ENCODE measurements around the gene QSER1.
"Not testable (repeated sequence)": the region's sequence is repeated elsewhere in the genome, so short reads cannot be mapped to it uniquely, and the experiment has no call there.

The QSER1 gene

DNA sequence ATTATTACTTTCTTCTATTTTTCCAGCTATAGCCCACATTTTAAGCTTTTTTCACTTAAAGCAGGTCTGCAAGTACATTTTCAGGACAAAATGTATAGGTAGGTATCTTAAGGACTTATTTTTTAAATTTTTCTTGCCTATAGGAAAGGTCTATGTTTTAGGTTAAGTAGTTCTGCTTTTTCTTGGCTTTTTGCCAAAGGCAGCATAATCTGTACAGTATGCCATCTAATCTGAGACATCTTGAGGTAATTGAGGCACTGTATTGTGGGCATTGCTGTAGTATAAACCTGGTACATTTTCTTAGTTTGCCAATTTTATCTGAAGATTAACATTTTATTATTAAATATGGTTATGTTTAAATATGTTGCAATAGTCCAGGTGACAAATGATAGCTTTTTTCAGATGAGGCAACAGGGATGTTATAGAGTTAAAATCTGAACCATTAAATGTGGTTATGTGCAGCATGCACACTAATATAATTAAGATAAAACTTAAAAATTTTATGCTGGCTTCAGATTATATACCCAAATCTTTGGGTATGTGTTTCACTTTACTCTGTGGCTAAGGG, 42.9 kb downstream of the QSER1 start:
- Mint-ChIP-seq H3K27me3 (no peaks in the 10 kb centered on the region), H3K9me3 (no peaks in the 10 kb centered on the region), H3K36me3 (ENCODE audit: low read depth) (peaks cover 94% of the 10 kb centered on the region)

GRCh38 chr11:32936178-32936577, 43.6 kb downstream of the QSER1 start:
- not testable (repeated sequence) for DNase-seq, H3K27me3 Mint-ChIP-seq, H3K4me3 Mint-ChIP-seq, H3K9me3 Mint-ChIP-seq, H3K27ac Mint-ChIP-seq
- Mint-ChIP-seq H3K4me1 (ENCODE audit: low read depth) (peaks cover 27% of the 10 kb centered on the region), H3K36me3 (ENCODE audit: low read depth) (peaks cover 94% of the 10 kb centered on the region)

More for the DNA sequence above, 42.9 kb downstream of the QSER1 start:
- DNase-seq: no peak
- Mint-ChIP-seq H3K4me3 (no peak overlapping the region), H3K4me1 (ENCODE audit: low read depth) (peaks cover 22% of the 10 kb centered on the region), H3K27ac (no peak overlapping the region)

GRCh38 chr11:32937283-32937682, 44.7 kb downstream of the QSER1 start:
- Mint-ChIP-seq H3K36me3 (ENCODE audit: low read depth) (peaks cover 87% of the 10 kb centered on the region), H3K4me1 (ENCODE audit: low read depth) (peaks cover 27% of the 10 kb centered on the region)
- not testable (repeated sequence) for H3K9me3 Mint-ChIP-seq, DNase-seq, H3K4me3 Mint-ChIP-seq, H3K27me3 Mint-ChIP-seq, H3K27ac Mint-ChIP-seq

DNA sequence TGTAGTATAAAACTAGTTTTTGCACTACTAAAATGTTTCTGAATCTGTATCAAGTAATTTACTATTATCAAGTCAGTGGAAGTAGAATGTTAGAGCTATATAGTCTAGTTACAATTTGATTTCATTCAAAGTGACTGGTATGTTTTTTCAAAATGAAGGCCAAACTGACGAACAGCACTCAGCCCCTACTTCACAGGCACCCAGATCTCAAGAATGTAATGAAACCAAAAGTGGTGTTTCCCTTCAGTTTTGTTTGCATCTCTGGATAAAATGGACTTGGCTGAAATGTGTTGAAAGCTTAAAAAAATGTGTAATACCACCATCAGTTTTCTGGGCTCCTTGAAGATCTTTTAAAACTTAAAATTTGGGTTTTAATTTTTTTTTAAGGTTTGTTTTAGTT, 46.4 kb downstream of the QSER1 start:
- DNase-seq: no peak
- Mint-ChIP-seq H3K4me1 (ENCODE audit: low read depth) (peaks cover 20% of the 10 kb centered on the region), H3K27me3 (no peaks in the 10 kb centered on the region), H3K4me3 (no peak overlapping the region), H3K27ac (no peak overlapping the region), H3K9me3 (no peaks in the 10 kb centered on the region), H3K36me3 (ENCODE audit: low read depth) (peaks cover 74% of the 10 kb centered on the region)

DNA sequence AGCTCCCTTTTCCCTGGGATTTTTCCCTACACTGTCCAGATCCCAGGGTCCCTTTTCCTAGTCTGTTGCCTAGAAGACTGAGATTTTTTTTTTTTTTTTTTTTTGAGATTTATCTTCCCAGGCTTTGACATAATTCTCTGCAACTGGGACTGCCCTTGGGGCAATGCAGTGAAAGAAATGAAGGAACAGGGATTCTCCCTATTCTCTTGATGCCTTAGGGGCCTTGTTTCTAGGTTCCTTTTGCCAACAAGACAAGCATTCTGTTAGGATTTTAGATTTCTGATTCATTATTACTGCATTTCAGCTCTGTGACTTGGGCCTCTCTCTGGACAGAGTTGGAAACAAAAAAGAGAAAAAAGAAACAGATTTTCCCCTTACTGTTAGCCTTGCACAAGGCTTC, 47.3 kb downstream of the QSER1 start:
- no peak overlapping the region for H3K4me3 Mint-ChIP-seq
- no peak overlapping the region for H3K27ac Mint-ChIP-seq
- peaks cover 20% of the 10 kb centered on the region for H3K4me1 Mint-ChIP-seq (ENCODE audit: low read depth)
- peaks cover 65% of the 10 kb centered on the region for H3K36me3 Mint-ChIP-seq (ENCODE audit: low read depth)
- H3K9me3 Mint-ChIP-seq: no peaks in the 10 kb centered on the region
- no peaks in the 10 kb centered on the region for H3K27me3 Mint-ChIP-seq
- no peak for DNase-seq

- Mint-ChIP-seq H3K9me3 (no peaks in the 10 kb centered on the region), H3K27ac (no peak overlapping the region), H3K4me1 (ENCODE audit: low read depth) (peaks cover 20% of the 10 kb centered on the region), H3K36me3 (ENCODE audit: low read depth) (peaks cover 58% of the 10 kb centered on the region), H3K4me3 (no peak overlapping the region), H3K27me3 (no peaks in the 10 kb centered on the region)
- DNase-seq: no peak
These were observed 48.3 kb downstream of the QSER1 start for GRCh38 chr11:32940865-32941264.

- Mint-ChIP-seq H3K4me1 (ENCODE audit: low read depth) (no peaks in the 10 kb centered on the region), H3K36me3 (ENCODE audit: low read depth) (peaks cover 25% of the 10 kb centered on the region), H3K9me3 (peaks cover 4% of the 10 kb centered on the region), H3K27ac (no peak overlapping the region), H3K4me3 (no peak overlapping the region), H3K27me3 (no peaks in the 10 kb centered on the region)
- DNase-seq: no peak
These were observed 55.4 kb downstream of the QSER1 start for GRCh38 chr11:32947978-32948377.

DNA sequence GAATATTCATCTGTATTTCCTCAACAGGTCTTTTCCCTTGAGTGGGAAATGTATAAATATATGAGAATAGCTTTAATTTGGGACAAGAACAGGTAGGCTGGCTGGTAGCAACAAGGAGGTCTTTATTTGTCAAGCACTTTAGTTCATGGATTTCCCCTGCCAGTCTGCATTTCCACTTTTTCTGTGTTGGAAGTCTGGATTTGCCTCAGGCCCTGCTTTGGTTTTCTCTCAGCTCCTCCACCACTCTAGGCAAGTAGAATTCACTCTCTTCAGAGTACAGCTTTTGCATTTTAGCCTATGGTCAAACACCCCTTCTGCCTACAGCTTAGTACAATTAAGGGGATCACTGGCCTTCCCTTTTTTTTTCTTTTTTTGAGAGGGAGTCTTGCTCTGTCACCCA, 57.1 kb downstream of the QSER1 start:
- Mint-ChIP-seq H3K4me1 (ENCODE audit: low read depth) (no peaks in the 10 kb centered on the region), H3K9me3 (peaks cover 4% of the 10 kb centered on the region), H3K4me3 (no peak overlapping the region), H3K27me3 (no peaks in the 10 kb centered on the region), H3K27ac (no peak overlapping the region), H3K36me3 (ENCODE audit: low read depth) (peaks cover 28% of the 10 kb centered on the region)
- DNase-seq: no peak

DNA sequence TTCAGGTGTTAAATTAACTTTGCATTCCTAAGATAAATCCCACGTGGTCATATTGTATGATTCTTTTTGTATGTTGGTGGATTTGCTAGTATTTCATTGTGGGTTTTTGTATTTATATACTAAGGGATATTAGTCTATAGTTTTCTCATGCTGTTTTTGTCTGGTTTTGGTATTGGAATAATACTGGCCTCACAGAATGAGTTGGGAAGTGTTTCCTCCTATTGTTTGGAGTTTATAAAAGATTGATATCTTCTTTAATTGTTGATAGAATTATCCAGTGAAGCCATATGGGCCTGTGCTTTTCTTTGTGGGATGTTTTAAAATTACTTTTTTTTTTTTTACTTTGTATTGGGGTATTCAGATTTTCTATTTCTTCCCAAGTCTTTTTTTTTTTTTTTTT, 59.8 kb downstream of the QSER1 start:
- Mint-ChIP-seq H3K9me3 (no peaks in the 10 kb centered on the region), H3K36me3 (ENCODE audit: low read depth) (peaks cover 30% of the 10 kb centered on the region), H3K4me3 (no peak overlapping the region), H3K27ac (no peak overlapping the region), H3K4me1 (ENCODE audit: low read depth) (no peaks in the 10 kb centered on the region), H3K27me3 (no peaks in the 10 kb centered on the region)
- DNase-seq: no peak

GRCh38 chr11:32953700-32954099, 61.1 kb downstream of the QSER1 start:
- no peak for DNase-seq
- H3K4me1 Mint-ChIP-seq (ENCODE audit: low read depth): no peaks in the 10 kb centered on the region
- peaks cover 31% of the 10 kb centered on the region for H3K36me3 Mint-ChIP-seq (ENCODE audit: low read depth)
- H3K4me3 Mint-ChIP-seq: no peak overlapping the region
- H3K9me3 Mint-ChIP-seq: no peaks in the 10 kb centered on the region
- H3K27me3 Mint-ChIP-seq: no peaks in the 10 kb centered on the region
- H3K27ac Mint-ChIP-seq: no peak overlapping the region

- no peak for DNase-seq
- Mint-ChIP-seq H3K27me3 (no peaks in the 10 kb centered on the region), H3K4me3 (no peak overlapping the region), H3K9me3 (no peaks in the 10 kb centered on the region), H3K36me3 (ENCODE audit: low read depth) (peaks cover 64% of the 10 kb centered on the region), H3K4me1 (ENCODE audit: low read depth) (peaks cover 12% of the 10 kb centered on the region), H3K27ac (no peak overlapping the region)
These were observed 68.0 kb downstream of the QSER1 start for GRCh38 chr11:32960553-32961164.

DNA sequence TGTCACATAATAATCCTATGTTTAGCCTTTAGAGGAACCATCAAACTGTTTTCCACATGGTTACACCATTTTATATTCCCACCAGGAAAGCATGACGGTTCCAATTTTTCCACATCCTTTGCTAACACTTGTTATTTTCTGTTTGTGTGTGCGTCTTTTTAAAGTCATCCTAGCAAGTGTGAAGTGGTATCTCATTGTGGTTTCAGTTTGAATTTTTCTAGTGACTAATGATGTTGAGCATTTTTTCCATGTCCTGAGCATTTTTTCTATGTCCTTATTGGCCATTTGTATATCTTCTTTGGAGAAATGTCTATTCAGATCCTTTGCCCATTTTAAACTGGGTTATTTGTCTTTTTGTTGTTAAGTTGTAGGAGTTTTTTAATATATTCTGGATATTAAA, 69.4 kb downstream of the QSER1 start:
- Mint-ChIP-seq H3K27me3 (no peaks in the 10 kb centered on the region), H3K36me3 (ENCODE audit: low read depth) (peaks cover 67% of the 10 kb centered on the region), H3K4me1 (ENCODE audit: low read depth) (peaks cover 12% of the 10 kb centered on the region), H3K27ac (no peak overlapping the region), H3K9me3 (no peaks in the 10 kb centered on the region), H3K4me3 (no peak overlapping the region)
- DNase-seq: no peak

DNA sequence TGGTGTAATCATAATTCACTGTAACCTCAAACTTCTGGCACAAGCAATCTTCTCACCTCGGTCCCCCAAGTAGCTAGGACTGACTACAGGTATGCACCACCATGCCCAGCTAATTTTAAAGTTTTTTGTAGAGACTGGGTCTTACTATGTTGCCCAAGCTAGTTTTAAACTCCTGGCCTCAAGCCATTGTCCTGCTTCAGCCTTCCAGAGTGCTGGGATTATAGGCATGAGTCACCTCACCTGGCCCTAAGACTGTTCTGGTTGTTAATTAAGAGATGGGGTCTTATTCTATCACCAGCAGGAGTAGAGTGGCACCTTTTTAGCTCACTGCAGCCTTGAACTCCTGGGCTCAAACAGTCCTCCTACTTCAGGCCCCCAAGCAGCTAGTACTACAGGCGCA, 71.1 kb downstream of the QSER1 start:
- H3K4me3 Mint-ChIP-seq: no peak overlapping the region
- peaks cover 12% of the 10 kb centered on the region for H3K4me1 Mint-ChIP-seq (ENCODE audit: low read depth)
- H3K9me3 Mint-ChIP-seq: no peaks in the 10 kb centered on the region
- H3K36me3 Mint-ChIP-seq (ENCODE audit: low read depth): peaks cover 66% of the 10 kb centered on the region
- H3K27ac Mint-ChIP-seq: no peak overlapping the region
- H3K27me3 Mint-ChIP-seq: no peaks in the 10 kb centered on the region
- DNase-seq: no peak

- no peak overlapping the region for H3K27ac Mint-ChIP-seq
These were observed 75.9 kb downstream of the QSER1 start for GRCh38 chr11:32968541-32968940.

DNA sequence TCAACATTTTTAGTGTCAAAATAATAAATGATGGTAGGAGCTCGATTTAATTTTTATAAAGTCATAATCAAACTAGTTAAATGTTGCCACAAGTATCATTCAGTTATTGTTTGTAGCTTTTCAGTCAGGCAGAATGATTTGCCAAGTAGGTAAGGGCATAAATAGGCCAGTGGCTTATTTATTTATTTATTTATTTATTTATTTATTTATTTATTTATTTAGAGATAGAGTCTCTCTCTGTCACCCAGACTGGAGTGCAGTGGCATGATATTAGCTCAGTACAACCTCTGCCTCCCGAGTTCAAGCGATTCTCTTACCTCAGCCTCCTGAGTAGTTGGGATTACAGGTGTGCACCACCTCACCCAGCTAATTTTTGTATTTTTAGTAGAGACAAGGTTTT, 79.6 kb downstream of the QSER1 start:
- H3K27me3 Mint-ChIP-seq; H3K9me3 Mint-ChIP-seq; H3K4me1 Mint-ChIP-seq (ENCODE audit: low read depth); H3K4me3 Mint-ChIP-seq; DNase-seq; H3K27ac Mint-ChIP-seq: not testable (repeated sequence)
- peaks cover 71% of the 10 kb centered on the region for H3K36me3 Mint-ChIP-seq (ENCODE audit: low read depth)

More at GRCh38 chr11:32968541-32968940, 75.9 kb downstream of the QSER1 start:
- Mint-ChIP-seq H3K9me3 (no peaks in the 10 kb centered on the region), H3K4me1 (ENCODE audit: low read depth) (no peaks in the 10 kb centered on the region), H3K4me3 (no peak overlapping the region), H3K27me3 (no peaks in the 10 kb centered on the region), H3K36me3 (ENCODE audit: low read depth) (peaks cover 68% of the 10 kb centered on the region)
- no peak for DNase-seq

DNA sequence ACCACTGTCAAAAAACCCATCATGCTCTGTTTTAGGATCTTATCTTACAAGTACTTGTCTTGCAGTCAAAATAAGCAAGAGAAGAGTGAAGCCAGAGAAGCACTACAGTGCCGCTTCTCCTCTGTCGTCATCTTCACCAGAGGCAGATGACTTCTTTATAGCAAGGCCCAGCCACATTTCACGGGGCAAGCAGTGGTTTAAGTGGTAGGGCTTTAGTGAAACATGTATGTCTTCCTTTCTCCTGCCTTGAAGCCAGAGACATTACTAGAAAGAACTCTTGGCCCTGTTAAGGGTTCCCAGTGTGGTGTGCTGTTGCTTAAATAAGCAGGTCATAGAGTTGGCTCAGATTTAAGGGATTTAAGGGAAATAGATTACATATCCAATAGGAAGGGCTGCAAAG, 80.2 kb downstream of the QSER1 start:
- H3K27me3 Mint-ChIP-seq: no peaks in the 10 kb centered on the region
- no peaks in the 10 kb centered on the region for H3K9me3 Mint-ChIP-seq
- H3K36me3 Mint-ChIP-seq (ENCODE audit: low read depth): peaks cover 72% of the 10 kb centered on the region
- no peak overlapping the region for H3K27ac Mint-ChIP-seq
- H3K4me1 Mint-ChIP-seq (ENCODE audit: low read depth): no peaks in the 10 kb centered on the region
- no peak for DNase-seq
- H3K4me3 Mint-ChIP-seq: no peak overlapping the region
